HG02610 (cell line): ENCODE results near the gene MXD4.
"Not testable (repeated sequence)": the region's sequence is repeated elsewhere in the genome, so short reads cannot be mapped to it uniquely, and the experiment has no call there.

Experiments used
- ATAC-seq: cut with Tn5 transposase; IDR thresholded peaks from one replicate; pipeline ENCODE4 v1.9.1; 2021; ENCODE audit warnings: mild to moderate bottlenecking, moderate library complexity; ENCODE audit not compliant: unreplicated experiment

MXD4 gene

DNA sequence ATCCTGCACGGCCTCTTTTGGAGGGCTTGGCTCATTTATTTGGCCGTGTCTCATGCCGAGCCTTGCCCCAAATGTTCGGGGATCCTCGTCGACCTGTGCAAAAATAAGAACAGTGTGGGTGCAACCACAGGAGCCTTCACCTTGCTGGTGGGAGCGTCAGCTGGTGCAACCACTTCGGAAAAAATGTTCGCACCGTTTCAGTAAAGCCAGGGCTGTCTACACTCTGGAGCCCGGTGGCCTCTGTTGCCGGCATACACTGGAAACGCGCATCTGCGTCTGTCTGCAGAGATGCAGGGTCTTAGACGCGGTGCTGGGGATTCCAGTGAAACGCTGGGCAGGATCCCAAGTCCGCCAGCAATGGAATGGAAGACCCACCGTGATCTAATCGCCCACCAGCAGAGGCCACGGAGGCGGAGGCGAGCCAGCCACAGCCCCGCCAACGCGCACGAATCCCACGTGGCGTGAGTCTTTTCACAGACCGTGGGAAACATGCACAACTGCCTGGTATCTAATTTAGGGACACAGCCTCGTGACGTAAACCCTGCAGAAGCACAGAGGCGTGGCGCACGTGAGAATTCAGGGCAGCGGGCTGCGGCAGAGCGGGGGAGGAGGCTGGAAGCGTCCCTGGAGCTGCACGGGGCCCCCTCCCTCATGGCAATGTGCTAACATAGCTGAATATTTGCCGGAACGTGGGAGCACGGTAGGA lies 13.8 kb upstream of the MXD4 start:
- ATAC-seq, result no peak

DNA sequence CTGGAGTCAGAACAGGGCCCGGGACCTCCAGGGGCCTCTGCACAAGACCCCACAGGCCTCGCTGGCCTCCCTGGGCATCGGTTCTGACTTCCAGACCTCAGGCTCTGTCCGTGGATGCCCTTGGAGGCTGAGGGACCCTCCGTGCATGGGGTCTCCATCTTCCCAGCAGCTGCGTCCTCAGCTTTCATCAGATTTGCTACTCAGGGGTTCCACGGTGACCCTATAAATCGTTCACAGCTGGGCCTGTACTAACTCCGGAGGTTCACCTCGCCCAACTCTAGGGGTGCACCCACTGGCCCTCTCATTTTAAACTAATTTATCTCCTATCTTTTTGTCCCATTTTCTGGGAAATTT lies 13.1 kb upstream of the MXD4 start:
- not testable (repeated sequence) for ATAC-seq

DNA sequence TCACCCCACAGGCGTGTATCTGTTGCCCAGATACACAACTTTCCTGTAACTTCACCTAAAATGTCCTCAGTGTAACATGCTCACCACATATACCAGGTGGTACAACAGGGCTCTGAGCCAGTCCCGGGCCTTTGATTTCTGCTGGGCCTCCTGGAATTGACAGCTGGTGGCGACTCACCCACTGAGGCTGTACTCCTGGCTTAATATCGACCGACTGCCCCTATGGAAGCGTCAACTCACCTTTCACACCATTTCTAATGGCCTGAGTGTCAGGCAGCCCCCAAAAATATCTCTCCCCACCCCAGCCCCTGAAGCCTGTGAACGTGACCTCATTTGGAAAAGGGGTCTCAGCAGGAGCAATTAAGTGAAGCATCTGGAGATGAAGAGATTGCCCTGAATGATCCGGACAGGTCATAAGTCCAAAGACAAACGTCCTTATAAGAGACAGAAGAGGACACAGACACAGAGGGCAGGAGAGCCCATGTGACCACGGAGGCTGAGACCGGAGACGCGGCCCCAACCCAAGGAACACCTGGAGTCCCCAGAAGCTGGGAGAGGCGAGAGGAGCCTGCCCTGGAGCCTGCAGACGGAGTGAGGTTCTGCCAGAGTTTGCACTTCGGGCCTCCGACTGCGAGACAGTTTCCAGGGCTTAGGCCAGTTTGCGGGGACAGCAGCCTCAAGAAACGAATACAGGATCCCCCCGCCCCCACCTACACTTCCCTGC lies 12.6 kb upstream of the MXD4 start:
- no peak for ATAC-seq

DNA sequence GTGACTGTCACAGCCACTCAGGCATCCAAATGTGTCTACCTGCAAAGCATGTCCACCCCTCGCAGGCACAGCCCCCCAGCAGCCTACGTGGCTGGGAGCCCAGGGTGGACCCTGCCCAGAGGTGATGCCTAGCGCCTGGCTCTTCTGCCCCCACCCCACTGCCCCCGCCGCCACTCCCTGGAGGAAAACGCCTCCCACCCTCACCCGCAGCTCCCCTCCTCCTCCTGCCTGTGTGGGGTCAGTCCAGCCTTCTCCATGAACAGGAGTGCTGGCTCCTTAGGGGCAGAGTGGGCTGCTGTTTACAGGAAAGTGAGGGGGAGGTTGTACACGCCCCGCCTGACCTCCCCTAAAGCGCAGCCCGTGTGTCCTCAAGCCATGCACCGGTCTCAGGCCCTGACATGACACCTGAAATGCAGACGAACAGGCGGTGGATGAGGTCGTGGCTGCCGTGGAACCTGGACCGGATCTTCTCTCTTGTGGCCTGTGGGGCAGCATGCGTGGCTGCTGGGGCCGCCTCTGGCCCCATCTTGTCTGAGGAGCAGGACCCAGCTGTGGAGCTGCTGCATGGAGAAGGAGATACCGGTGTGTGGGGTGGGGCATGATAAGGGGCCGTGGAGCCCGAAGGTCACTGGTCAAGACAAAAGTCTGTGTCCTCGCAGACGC lies 11.9 kb upstream of the MXD4 start:
- ATAC-seq, result no peak

DNA sequence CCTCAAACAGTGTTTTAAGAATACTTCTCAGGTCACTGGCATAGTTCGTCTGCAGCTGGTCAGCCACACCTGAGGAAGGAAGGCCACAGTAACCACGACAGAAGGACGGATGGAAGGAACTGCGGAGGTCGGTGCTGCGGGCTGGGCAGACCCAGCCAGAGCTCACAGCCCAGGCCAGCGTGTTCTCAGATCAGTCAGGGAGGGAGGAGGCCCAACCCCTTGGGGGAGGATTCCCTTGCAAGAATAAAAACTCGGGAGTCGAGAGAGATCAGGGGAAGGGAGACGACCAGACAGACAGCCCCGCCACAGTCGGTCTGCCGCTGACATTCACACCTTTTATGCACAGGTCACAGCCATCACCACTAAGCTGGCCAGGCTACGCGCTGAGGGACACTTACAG lies 11.3 kb upstream of the MXD4 start:
- ATAC-seq, result no peak

- ATAC-seq, result no peak
Observed at GRCh38 chr4:2272828-2273120, 10.9 kb upstream of the MXD4 start.

DNA sequence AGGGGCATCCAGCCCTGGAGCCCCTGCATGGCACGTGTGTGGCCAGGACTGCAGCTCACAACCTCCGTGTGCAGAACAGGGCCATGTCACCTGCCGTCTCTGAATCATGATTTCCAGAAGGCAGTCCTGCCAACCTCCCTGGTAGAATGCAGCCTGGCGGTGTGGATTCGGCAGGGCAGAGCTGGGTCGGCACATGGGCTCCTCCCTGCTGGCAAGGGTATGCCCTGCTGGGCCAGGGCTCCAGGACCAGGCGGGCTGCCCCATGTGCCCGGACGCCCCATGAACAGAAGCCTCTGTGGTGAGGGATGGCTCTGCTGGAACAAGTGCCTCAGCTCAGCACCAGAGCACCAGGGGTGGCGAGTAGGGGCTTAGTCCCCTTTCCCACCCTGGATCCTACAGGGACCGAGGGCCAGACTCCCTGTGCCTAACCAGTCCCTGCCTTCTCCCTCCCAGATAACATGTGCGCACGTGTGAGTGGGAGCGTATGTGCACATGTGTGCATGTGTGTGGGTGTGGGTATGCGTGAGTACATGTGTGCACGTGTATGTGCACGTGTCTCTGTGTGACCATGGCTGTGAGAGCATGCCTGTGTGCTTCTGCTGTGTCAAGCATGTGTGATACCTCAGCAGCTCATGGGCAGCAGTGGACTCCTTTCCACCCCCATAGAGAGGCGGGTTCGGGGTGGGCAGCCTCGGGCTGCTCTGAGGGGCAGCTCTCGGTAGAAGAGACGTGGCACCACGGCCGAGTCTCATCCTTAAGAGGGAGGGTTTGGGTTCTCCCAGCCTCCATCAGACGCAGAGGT lies 10.3 kb upstream of the MXD4 start:
- ATAC-seq, result no peak

GRCh38 chr4:2271279-2272025 lies 9.5 kb upstream of the MXD4 start:
- no peak for ATAC-seq

DNA sequence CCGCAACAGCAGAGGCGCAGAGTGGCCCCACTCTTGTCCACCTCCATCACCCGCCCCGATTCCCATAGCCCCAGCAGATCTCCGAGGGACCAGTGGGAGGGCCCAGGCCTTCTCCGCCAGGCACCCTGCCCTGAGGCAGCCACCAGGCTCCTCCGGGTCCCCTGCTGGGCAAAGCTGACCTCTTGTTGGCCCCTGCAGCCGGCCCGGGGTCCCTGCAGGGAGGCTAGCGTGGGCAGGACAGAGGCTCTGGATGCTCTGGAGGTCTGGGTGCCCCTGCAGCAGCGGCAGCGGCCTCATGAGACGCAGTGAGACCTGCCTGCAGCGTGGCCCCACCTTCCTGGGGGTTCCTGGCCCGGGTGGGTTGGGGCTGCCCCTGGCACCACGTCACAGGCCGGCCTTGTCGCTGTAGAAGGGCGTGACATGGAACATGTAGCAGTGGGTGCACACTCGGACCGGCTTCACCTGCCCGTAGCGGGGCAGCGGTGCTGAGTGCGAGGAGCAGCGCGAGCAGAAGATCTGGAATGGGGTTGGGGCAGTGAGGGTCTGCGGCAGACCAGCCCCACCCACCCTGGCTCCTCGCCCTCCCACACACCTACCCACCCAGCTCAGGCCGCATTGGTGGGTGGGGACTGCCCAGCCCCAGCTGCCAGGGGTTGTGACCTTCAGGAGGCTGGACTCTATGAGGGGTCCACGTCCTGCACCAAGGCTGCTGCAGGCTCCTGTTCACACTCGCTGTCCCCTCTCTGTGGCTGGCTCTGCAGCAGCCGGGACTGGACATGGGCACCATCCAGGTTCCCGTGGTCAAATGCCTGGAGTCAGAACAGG lies 8.6 kb upstream of the MXD4 start:
- no peak for ATAC-seq

GRCh38 chr4:2269618-2270163 lies 7.8 kb upstream of the MXD4 start:
- no peak for ATAC-seq

GRCh38 chr4:2269206-2269531 lies 7.3 kb upstream of the MXD4 start:
- no peak for ATAC-seq

DNA sequence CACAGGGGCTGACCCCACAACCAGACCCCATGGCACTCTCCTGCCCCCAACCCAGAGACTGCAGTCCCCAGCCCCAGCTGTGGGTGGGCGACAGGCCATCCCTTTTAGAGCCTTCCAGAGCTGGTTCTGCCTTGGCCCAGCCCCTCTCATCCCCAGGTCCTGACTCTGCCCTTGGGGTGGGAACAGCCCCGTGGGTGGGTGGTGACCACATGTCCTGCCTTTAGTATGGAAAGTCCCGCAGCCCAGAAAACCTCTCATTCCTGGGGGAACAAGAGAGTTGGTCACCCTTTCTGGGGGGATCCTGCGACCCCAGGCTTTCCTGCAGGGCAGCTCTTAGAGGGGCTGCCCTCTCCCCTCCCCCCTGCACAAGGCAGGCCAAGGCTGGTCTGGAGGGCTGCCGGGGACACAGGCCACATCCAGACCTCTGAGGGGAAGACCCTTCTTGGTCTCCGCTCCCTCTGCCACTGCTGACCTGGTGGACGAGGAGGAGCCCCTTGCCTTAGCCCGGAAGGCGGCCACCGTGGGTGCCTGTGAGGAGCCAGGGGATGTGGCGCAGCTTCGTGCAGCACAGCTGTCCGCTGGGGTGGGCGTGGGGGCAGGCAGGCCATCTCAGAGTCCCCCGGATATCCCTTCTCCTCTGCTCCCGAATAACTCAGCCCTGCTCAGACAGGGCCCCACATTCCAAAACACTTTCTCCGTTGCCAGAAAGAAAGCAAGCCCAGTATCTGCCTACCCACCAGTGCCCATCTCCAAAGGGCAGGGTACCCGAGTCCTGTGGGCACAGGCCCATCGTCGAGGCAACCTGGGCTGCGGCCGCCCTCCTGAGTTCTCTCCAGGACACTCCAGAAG lies 6.7 kb upstream of the MXD4 start:
- ATAC-seq, result no peak

DNA sequence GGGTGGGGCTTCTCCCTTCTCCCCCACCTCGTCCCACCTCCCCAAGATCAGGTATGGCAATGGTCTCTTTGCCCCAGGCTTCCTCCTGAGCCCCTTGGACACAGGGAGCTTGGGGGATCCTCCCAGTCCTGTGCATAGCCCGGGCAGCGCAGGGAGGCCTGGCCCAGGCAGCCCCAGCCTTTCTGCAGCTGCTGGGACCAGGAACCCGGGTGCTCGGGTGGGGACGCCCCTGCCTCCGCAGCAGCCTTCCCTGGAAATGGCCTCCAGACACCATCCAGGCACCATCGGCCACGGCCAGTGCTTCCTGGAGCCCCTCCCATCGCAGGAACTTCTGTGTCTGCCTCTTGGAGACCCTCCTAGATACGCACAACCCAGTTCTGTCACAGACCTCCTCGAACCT lies 5.9 kb upstream of the MXD4 start:
- ATAC-seq, result no peak

- no peak for ATAC-seq
Observed at GRCh38 chr4:2267320-2267811, 5.5 kb upstream of the MXD4 start.

DNA sequence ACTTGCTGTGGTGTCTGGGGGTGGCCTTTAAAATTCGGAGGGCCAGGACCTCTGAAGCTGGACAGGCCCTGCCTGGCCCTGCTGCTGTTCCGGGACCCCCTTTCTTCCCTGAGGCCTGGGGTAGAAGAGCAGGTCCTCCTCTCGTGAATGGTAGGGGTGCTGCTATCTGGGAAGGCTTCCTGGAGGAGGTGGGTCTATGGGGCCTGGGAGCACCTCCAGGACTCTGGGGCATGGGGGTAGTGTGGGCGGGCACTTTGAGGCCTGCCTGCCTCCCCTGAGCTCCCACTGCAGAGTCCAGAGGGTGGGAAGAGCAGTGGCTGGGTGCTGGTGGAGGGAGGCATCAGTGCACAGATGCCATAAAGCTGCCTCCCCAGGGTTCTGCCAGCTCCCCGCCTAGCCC lies 4.9 kb upstream of the MXD4 start:
- ATAC-seq, result no peak

DNA sequence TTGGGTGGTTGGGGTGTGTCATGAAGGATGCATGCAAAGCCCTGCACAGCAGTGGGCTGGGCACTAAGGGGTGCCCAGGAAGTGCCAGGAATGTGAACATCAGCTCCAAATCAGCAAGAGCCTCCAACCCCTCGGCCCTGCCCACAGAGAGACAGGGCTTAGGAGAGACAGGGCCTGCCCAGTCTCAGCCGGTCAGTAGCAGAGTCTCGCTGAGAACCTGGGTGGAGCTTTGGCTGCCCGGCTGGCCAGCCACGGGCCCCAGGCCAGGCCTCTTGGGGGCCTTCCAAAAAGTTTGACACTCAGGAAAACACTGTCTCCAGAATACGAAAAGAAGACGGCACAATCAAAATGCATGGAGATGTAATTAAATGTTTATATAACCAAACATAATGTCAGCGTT lies 4.3 kb upstream of the MXD4 start:
- ATAC-seq, result no peak

GRCh38 chr4:2265113-2266110 lies 3.5 kb upstream of the MXD4 start:
- ATAC-seq, result no peak
